WI38 (cell line): ENCODE data around the gene CFAP119.

Experiments used
- H3K4me3 ChIP-seq: 2 replicates; pipeline ENCODE4 v1.5.1; 2011; ENCODE audit warnings: low read depth, mild to moderate bottlenecking, control low read depth, low read length
- CTCF ChIP-seq: IDR thresholded peaks from 2 replicates; pipeline ENCODE4 v1.5.1; 2012; ENCODE audit warnings: low read depth, mild to moderate bottlenecking, control low read depth, low read length

The CFAP119 gene

GRCh38 chr16:30710971-30711370, 50.9 kb downstream of the CFAP119 start:
- no peak for TF ChIP-seq CTCF
- no peak overlapping the region for H3K4me3 ChIP-seq
